SIG-M5 treated with dmso at 0.1 percent for 504 hours (cell line): ENCODE data around the gene FAM210A.
A peak's percentile ranks its signal among the peaks of the same experiment; 100 is the strongest.
"Not testable (repeated sequence)": the region's sequence is repeated elsewhere in the genome, so short reads cannot be mapped to it uniquely, and the experiment has no call there.

Experiments
- DNase-seq: peaks from one replicate; lab custom pipeline; 2025; ENCODE audit not compliant: unreplicated experiment; lab: John Stamatoyannopoulos, UW

Gene FAM210A

DNA sequence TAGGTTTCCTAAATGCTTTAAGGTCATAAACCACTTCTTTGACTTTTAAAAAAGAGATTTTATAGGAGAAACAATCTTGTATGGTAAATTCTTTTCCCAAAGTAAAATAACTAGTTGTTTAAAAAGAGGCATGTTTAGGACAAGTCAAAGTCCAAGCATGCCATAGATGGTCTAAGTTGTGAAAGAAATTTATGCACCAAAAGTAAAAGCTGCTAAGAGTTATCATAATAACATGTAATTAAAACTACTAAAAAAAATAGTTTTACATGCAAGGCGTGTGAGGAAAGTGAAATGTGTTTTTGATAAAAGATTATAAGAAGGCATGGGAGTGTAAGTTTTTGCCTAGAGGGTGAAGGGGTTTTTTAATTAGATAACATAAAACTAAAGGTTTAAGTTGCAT is 22.5 kb downstream of the FAM210A start:
- no peak for DNase-seq

- DNase-seq = no peak
Measured at GRCh38 chr18:13700153-13700552, 26.2 kb downstream of the FAM210A start.

DNA sequence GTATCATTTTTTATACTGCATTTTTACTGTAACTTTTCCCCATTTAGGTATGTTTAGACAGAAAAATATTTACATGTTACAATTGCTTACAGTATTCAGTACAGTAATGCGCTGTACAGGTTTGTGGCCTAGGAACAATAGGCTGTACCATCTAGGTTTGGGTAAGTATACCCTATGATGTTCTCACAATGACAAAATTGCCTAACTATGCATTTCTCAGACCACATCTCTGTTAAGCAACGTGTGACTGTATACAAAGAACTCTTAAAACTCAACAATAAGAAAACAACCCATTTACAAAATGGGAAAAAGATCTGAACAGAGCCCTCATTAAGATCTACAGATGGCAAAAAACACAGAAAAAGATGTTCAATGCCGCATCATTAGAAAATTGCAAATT is 29.4 kb downstream of the FAM210A start:
- no peak for DNase-seq

DNA sequence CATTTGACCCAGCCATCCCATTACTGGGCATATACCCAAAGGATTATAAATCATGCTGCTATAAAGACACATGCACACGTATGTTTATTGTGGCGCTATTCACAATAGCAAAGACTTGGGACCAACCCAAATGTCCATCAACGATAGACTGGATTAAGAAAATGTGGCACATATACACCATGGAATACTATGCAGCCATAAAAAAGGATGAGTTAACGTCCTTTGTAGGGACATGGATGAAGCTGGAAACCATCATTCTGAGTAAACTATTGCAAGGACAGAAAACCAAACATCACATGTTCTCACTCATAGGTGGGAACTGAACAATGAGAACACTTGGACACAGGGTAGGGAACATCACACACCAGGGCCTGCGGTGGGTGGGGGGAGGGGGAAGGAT is 31.0 kb downstream of the FAM210A start:
- DNase-seq = not testable (repeated sequence)

DNA sequence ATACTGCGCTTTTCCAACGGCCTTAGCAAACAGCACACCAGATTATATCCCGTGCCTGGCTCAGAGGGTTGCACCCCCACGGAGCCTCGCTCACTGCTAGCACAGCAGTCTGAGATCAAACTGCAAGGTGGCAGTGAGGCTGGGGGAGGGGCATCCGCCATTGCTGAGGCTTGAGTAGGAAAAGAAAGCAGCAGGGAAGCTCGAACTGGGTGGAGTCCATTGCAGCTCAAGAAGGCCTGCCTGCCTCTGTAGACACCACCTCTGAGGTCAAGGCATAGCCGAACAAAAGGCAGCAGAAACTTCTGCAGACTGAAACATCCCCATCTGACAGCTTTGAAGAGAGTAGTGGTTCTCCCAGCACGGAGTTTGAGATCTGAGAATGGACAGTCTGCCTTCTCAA is 36.3 kb downstream of the FAM210A start:
- DNase-seq = not testable (repeated sequence)

GRCh38 chr18:13688191-13689136 is 37.9 kb downstream of the FAM210A start:
- no peak for DNase-seq

GRCh38 chr18:13684546-13684945 is 41.8 kb downstream of the FAM210A start:
- no peak for DNase-seq

GRCh38 chr18:13681701-13682100 is 44.7 kb downstream of the FAM210A start:
- DNase-seq = no peak

DNA sequence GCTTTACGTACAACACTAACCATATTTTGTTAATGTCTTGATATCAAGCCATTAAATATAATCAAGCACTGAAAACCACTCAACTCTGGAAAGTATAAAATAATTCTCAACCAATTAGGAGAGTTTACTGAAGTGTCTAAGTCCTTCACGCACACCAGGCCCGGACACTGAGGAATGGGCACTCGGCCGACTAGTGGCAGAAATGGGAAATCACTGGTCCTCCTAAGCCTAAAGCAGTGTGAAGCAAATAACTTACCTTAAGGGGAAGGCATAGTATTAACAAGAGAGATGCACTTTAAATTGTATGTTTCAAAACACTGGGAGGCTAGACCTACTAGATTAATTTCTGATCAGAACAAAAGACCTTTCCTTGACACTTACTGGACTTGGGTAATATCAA is 45.7 kb downstream of the FAM210A start:
- peak; percentile 5 for DNase-seq

- not testable (repeated sequence) for DNase-seq
Measured at GRCh38 chr18:13677350-13677749, 49.0 kb downstream of the FAM210A start.

- no peak for DNase-seq
Measured at GRCh38 chr18:13676471-13676870, 49.9 kb downstream of the FAM210A start.

DNA sequence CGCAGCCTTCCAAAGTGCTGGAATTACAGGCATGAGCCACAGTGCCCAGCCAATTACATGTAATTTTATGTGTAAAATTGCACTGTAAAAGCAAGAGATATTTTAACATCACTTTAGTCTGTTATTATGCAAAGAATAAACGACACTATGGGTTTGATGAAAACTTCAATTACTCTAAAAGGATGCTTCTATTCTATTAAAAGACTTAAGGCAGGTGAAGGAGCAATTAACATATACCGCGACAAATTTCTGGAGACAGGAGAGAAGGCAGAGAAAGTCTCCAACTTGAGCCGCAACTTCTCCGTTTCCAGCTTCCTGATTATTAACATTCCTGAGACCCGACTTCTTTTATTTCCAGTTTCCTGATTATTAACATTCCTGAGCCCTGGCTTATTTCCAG is 53.7 kb downstream of the FAM210A start:
- DNase-seq = no peak

DNA sequence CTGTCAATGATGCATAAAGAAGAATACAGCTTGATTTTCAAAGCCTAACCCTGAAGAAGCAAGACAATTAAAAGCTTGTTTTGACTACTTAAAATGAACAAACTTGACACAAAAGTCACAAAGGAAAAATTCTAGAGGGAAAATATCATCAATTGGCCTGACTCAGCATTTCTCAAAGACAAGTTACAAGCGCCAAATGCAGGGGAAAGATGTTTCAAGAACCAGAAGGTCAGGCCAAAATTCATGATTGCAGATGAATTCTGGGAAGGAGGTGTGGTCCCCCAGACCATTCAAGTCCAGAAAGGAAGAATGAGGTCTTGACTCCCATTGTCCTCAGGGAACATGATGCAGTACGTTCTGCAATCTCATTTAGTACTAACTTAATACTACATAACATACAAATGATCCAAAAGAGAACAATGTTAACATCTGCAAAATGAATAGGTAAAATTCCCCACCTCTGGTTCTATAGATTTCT is 64.5 kb downstream of the FAM210A start:
- DNase-seq = no peak

DNA sequence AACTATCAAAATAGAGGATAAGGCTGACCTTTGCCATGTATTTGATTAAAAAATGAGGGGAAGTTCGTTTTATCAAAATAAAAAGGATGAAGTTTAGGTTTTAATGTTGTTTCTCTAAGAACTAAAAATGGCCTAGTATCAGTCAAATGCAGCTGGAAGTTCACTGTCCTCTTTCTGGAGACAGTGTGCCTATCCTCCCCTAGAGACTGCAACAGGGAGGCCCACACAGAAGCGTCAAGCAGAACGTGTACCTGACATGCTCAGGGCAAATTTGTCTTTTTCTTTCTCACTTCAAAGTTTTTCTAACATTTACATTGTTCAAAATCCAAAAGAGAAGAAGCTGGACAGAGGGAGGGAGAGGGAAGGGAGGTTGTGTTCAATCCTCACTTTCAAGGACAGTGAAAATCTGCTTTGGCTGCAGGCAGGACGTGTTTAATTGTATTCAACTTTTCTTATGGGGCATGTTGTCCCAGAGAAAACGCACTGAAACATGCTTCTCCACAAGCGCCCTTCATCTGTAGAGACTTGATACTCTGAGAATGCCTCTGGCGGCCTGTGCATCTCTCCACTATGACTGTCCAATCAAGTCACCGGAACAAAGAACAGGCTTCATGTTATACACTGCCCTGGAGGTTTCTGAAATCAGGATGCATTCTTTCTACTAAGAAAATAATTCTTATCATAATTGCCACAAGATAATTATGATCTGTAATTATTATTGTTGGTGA is 65.1 kb downstream of the FAM210A start:
- no peak for DNase-seq

DNA sequence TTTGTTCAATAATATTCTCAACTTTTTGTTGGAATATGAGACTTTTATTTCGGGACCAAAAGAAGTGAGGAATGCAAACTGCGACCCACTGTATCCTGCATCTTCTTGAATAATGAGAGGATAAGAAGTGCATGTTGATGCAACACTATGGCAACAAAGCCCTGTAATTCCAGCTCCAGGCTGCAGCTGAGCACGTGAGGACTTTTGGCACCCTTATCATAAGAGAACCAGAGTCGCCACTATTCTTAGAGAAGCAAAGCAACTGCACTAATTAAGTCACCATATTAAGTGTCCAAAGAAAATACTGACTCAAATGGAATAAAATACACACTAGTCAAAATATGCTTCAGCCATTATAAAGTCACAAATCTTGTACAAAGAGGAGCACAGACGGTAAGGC is 65.8 kb downstream of the FAM210A start:
- no peak for DNase-seq

DNA sequence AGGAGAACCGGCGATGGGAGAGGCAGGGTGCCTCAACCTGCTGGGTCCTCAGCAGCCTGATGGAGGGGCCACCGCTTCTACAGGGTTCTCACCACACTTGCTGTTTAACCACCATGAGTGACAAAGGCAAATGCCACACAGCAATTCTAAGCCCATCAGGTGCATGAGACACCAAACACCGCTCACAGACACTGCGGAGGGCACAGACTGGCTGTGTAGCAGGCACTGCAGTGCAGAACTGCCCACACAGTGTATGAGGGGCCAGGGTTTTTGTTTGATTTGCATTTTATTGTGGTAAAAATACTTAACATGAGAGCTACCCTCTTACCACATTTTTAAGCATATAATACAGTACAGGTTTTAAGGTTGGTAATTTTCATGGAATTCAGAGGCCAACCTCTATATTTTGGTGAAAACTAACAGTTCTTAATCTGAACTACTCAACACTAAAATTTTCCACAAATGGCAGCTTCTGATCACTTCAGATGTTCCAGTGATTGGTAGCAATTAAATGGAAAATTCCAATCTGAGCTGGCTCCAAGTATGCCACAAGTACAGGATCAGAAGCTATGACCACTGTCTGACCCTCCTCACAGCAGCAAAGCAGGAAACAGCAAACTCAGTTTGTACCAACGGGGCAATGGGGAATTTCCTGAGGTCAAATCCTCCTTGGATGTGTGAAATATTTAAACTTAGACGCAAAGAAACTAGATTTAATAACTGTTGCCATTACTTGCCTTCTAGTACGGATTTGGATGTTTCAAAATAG is 67.7 kb downstream of the FAM210A start:
- DNase-seq = no peak

- no peak for DNase-seq
Measured at GRCh38 chr18:13657974-13658373, 68.4 kb downstream of the FAM210A start.

DNA sequence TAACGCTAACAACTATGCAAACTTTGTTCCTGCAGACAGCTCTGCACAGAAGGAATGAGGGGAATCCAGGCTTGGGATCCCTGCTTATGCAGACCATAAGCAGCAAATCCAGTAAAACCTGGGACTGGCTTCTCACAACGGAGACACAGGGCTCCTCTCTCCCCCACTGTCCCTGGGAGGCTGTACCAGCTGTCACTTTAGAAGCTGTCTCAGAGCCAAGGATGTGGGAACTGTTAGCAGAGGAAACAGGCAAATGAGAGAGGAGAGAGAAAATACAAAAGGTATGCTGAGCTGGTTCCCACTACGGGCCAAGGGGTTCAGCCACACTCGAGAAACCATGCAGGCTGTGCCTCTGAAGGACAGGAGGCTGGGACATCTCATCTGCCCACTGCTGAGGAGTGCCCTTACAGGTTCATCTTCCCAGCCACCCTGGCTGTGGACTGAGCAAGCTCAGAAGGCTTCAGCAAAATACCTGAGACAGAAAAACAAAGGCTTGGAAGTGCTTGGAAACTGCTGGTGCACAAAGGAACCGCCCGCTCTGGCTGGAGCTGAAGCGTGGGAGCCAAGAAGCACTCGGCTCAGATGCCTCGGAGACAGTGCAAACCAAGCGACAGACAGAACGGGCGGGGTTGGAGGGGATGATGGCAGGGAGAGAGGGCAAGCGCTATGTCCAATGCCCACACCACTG is 72.5 kb downstream of the FAM210A start:
- DNase-seq = no peak

- no peak for DNase-seq
Measured at GRCh38 chr18:13649397-13650390, 76.7 kb downstream of the FAM210A start.
